Measurements from ENCODE around the gene TCFL5. TPM values are rescaled to one million over a fixed set of nuclear protein-coding genes. Genes with fewer than 3 reads are reported as not detected.

The TCFL5 gene
- total and polyA plus RNA-seq, 10 donors, result 4.1 to 8.8 (median 6.3) TPM

DNA sequence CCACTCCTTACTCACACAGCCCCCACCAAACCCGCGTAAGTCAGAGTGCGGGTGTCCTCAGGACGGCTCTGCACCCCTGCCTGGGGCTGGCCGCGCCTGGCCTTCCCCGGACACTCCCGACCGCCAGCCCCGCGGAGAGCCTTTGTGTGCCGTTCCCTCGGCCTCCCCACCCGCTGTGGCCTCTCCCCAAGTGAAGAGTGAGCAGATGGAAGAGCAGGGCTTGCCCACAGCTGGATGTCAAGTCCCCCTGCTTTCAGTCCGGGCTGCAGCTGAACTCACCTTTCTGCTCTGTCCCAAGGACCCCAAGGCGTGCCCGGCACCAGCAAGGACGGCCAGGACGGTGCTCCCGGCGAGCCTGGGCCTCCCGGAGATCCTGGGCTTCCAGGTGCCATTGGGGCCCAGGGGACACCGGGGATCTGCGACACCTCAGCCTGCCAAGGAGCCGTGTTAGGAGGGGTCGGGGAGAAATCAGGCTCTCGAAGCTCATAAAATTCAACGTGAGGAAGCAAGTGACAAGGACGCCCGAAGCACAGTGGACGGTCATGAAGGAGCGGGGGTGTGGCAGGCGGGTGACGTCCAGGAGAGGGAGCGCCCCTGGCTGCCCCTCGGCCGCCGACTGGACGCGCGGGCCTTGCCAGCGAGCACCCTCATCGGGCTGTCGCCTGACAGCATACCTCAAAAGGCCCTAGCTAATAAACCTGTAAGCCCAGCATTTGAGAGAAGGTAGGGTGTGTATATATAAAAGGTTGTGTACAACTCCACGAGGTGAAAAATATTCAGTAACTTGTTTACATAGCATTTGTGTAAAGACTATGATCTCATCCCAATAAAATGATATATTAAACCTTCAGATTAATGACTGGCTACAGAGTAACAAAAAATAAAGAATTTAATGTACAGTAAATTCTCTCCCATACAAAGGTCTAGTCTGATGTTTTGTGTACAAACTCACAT lies 21.1 kb downstream of the TCFL5 start:
- 83 to 91% (median 89%) methylated on average over 40 to 45 of the region's 45 CpGs for WGBS, 5 donors
- intact Hi-C loops (cut with DNase I; ENCODE audit: low total_unique reads), result no loop called here
- Histone ChIP-seq H3K9me3 (no peaks in the 10 kb centered on the region), H3K36me3 (peaks cover 0 to 35% (median 0%) of the 10 kb centered on the region in 6 donors), H3K4me3 (no peak overlapping the region), H3K27ac (no peak overlapping the region), H3K4me1 (peaks cover 0 to 31% (median 17%) of the 10 kb centered on the region in 6 donors), H3K27me3 (replicated peaks in 1 of 7) (peaks cover 0 to 14% (median 0%) of the 10 kb centered on the region in 7 donors)
- TF ChIP-seq, protein P1, sequence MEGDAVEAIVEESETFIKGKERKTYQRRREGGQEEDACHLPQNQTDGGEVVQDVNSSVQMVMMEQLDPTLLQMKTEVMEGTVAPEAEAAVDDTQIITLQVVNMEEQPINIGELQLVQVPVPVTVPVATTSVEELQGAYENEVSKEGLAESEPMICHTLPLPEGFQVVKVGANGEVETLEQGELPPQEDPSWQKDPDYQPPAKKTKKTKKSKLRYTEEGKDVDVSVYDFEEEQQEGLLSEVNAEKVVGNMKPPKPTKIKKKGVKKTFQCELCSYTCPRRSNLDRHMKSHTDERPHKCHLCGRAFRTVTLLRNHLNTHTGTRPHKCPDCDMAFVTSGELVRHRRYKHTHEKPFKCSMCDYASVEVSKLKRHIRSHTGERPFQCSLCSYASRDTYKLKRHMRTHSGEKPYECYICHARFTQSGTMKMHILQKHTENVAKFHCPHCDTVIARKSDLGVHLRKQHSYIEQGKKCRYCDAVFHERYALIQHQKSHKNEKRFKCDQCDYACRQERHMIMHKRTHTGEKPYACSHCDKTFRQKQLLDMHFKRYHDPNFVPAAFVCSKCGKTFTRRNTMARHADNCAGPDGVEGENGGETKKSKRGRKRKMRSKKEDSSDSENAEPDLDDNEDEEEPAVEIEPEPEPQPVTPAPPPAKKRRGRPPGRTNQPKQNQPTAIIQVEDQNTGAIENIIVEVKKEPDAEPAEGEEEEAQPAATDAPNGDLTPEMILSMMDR (IDR thresholded peaks at IDR 0.05 in 8 of 11, conservative IDR thresholded peaks at IDR 0.05 in 3 of 11), result no peak
- no peak for TF ChIP-seq POLR2AphosphoS5 (IDR thresholded peaks at IDR 0.05)
- no peak for TF ChIP-seq POLR2A (IDR thresholded peaks at IDR 0.05)
- no peak for DNase-seq

DNA sequence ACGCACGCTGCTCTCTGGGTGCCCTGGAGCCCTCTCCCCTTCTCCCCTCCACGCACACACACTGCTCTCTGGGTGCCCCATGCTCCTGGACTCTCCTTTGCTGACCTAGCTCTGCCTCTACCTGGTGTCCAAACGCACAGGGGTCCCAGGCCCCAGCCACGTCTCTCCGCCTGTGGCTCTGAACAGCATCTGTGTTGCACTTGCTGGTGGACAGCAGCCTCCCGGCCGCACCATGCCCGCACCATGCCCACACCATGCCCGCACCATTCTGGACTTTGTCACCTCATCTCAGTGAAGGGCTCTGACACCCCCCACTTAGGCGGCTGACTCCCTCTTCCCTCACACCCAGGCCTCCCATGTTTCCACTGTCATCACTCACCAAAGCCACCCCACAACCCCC lies 21.8 kb downstream of the TCFL5 start:
- peaks cover 0 to 30% (median 0%) of the 10 kb centered on the region in 6 donors for H3K36me3 ChIP-seq
- no peak overlapping the region for H3K4me3 ChIP-seq
- H3K27me3 ChIP-seq (replicated peaks in 1 of 7), result peaks cover 0 to 14% (median 0%) of the 10 kb centered on the region in 7 donors
- 84 to 97% (median 92%) methylated on average over 11 of the region's 11 CpGs for WGBS, 5 donors
- intact Hi-C loops (cut with DNase I; ENCODE audit: low total_unique reads), result no loop called here
- H3K9me3 ChIP-seq, result no peaks in the 10 kb centered on the region
- DNase-seq, result no peak
- H3K4me1 ChIP-seq, result peaks cover 0 to 31% (median 17%) of the 10 kb centered on the region in 6 donors
- TF ChIP-seq POLR2AphosphoS5 (IDR thresholded peaks at IDR 0.05), result no peak
- TF ChIP-seq, protein P1 (IDR thresholded peaks at IDR 0.05 in 8 of 11, conservative IDR thresholded peaks at IDR 0.05 in 3 of 11), result no peak
- TF ChIP-seq POLR2A (IDR thresholded peaks at IDR 0.05), result no peak
- H3K27ac ChIP-seq, result no peak overlapping the region

DNA sequence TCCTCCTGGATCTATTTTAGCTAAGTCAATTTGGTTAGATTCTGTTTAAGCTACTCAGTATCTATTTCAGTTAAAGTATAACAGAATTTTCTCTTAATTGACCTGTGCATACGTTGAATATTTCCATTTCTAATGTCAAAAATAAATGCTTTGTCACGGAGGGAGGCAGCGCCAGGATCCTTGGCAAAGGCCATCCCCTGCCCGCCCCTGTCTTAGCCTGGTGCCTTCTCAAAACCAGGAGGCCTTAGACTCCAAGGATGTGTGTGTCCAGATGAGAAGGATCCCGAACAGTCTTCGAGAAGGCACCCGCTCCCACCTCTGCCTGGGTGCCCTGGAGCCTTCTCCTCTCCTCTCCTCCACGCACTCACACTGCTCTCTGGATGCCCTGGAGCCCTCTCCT lies 22.4 kb downstream of the TCFL5 start:
- no peaks in the 10 kb centered on the region for H3K9me3 ChIP-seq
- peaks cover 0 to 30% (median 0%) of the 10 kb centered on the region in 6 donors for H3K36me3 ChIP-seq
- no peak overlapping the region for H3K27ac ChIP-seq
- no peak for DNase-seq
- no peak overlapping the region for H3K4me3 ChIP-seq
- intact Hi-C loops (cut with DNase I; ENCODE audit: low total_unique reads), result no loop called here
- TF ChIP-seq, protein P1 (IDR thresholded peaks at IDR 0.05 in 8 of 11, conservative IDR thresholded peaks at IDR 0.05 in 3 of 11), result no peak
- TF ChIP-seq POLR2A (IDR thresholded peaks at IDR 0.05), result no peak
- no peak for TF ChIP-seq POLR2AphosphoS5 (IDR thresholded peaks at IDR 0.05)
- 86 to 96% (median 92%) methylated on average over 8 of the region's 8 CpGs for WGBS, 5 donors
- peaks cover 0 to 14% (median 0%) of the 10 kb centered on the region in 7 donors for H3K27me3 ChIP-seq (replicated peaks in 1 of 7)
- peaks cover 0 to 32% (median 18%) of the 10 kb centered on the region in 6 donors for H3K4me1 ChIP-seq

All from spleen (tissue), 11 donors.